ENCODE results near the gene ZMIZ1. TPM values are rescaled to one million over a fixed set of nuclear protein-coding genes. Genes with fewer than 3 reads are reported as not detected.

The ZMIZ1 gene
- total RNA-seq, 1 experiment from 2014 or later = 28.4 TPM

DNA sequence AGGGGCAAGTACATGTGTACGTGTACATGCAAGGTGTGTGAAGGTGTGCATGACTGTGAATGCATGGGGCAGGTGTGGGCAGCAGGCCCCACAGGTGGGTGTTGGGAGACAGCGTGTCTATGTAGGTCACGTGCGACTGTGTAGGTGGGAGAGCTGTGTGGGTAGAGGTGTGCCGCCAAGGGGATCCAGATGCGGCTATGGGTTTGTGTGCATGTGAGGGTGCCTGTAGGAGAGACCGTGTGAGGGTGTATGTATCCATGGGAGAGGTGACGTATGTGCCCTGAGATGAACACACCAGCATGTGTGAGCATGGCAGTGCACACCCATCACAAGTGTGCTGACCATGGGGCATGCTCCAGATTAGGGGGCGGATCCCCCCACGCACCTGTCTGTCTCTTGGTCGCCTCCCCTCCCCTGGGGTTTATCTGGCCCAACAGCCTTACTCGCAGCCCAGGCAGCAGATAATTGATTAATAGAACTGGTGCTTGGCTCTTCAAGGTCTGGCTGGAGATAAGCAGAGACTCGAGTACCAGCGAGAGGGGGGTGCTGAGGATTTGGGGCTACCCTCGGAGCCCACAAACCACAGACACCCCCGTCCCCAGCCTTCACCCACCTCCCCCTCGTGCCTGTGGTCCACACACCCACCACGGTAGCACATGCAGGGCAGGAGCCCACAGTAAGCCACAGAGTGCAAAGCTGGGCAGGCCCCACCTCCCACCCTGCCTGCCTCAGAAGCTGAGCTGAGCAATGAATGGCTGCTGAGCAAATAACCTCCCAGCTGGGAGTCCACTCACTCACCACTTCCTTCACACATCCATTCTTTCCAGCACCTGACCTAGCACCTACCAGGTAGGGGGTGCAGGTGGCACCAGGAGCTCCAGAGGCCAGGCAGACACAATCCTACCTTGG lies 41.4 kb upstream of the ZMIZ1 start:
- TF ChIP-seq CEBPB (IDR thresholded peaks at IDR 0.05; ENCODE audit: low read depth) (no peak), EZH2 (IDR thresholded peaks at IDR 0.05) (no peak)
- Histone ChIP-seq H2AFZ (ENCODE audit: low read depth, low read length, poor library complexity, severe bottlenecking) (no peak overlapping the region), H3K9me3 (ENCODE audit: control insufficient read depth in 1 of 2, insufficient read depth in 1 of 2, low read depth in 1 of 2, low read length in 2 of 2) (no peaks in the 10 kb centered on the region), H3K4me1 (ENCODE audit: control insufficient read depth in 1 of 2, insufficient read depth in 2 of 2, low read length in 2 of 2) (peaks cover 0 to 7% of the 10 kb centered on the region in 2 experiments; a peak in 2 of 4 replicates), H3K79me2 (ENCODE audit: insufficient read depth, low read length) (no peaks in the 10 kb centered on the region), H3K27me3 (ENCODE audit: insufficient read depth, low read length) (no peaks in the 10 kb centered on the region), H3K9me2 (ENCODE audit: insufficient read depth) (no peaks in the 10 kb centered on the region), H3K27ac (ENCODE audit: low read depth, low read length) (no peak overlapping the region), H3K9ac (ENCODE audit: low read length) (no peak overlapping the region), H3K36me3 (ENCODE audit: control insufficient read depth in 1 of 2, insufficient read depth in 2 of 2, low read length in 2 of 2) (no peaks in the 10 kb centered on the region), H4K20me1 (ENCODE audit: insufficient read depth) (no peaks in the 10 kb centered on the region), H3K4me3 (replicated peaks in 1 of 2; ENCODE audit: low read depth in 1 of 2, low read length in 2 of 2) (no peak overlapping the region), H3K4me2 (ENCODE audit: low read length) (no peak overlapping the region)
- POLR2A ChIA-PET = no interaction called here
- ATAC-seq (no peak), DNase-seq (ENCODE audit: low read depth, low spot score) (no peak)
- RAD21 ChIA-PET (ENCODE audit: low non-redundant PET in 1 of 2, low total read pairs in 2 of 2, uncharacterized antibody in 2 of 2, unreplicated experiment in 2 of 2) = no interaction called here
- intact Hi-C loops (cut with micrococcal nuclease) = no loop called here
- no TSS peak for BruUV-seq (replicated peaks)
- CTCF ChIA-PET = no interaction called here

DNA sequence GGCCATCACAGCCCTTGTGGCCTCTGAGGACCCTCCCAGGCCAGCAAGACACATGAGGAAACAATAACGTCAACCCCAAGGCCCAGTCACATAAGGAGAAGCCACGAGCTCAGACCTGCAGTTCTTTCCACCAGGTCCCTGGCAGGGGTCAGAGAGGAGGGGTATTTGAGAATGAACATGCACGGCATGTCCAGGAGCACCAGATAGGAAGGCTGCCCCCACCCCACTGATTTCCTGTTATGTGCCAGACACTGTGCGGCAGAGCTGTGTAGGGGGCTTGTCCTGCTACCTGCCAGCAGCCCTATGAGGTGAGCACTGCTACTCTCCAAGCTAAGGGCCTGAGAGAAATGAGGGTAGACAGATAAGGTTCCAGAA lies 40.7 kb upstream of the ZMIZ1 start:
- Histone ChIP-seq H3K4me1 (ENCODE audit: control insufficient read depth in 1 of 2, insufficient read depth in 2 of 2, low read length in 2 of 2) (peaks cover 0 to under 1% of the 10 kb centered on the region in 2 experiments; a peak in 1 of 4 replicates), H3K27me3 (ENCODE audit: insufficient read depth, low read length) (no peaks in the 10 kb centered on the region), H3K27ac (ENCODE audit: low read depth, low read length) (no peak overlapping the region), H3K4me3 (replicated peaks in 1 of 2; ENCODE audit: low read depth in 1 of 2, low read length in 2 of 2) (no peak overlapping the region), H2AFZ (ENCODE audit: low read depth, low read length, poor library complexity, severe bottlenecking) (no peak overlapping the region), H3K79me2 (ENCODE audit: insufficient read depth, low read length) (no peaks in the 10 kb centered on the region), H3K4me2 (ENCODE audit: low read length) (no peak overlapping the region), H3K9ac (ENCODE audit: low read length) (no peak overlapping the region), H4K20me1 (ENCODE audit: insufficient read depth) (no peaks in the 10 kb centered on the region), H3K9me3 (ENCODE audit: control insufficient read depth in 1 of 2, insufficient read depth in 1 of 2, low read depth in 1 of 2, low read length in 2 of 2) (no peaks in the 10 kb centered on the region), H3K36me3 (ENCODE audit: control insufficient read depth in 1 of 2, insufficient read depth in 2 of 2, low read length in 2 of 2) (no peaks in the 10 kb centered on the region), H3K9me2 (ENCODE audit: insufficient read depth) (no peaks in the 10 kb centered on the region)
- no TSS peak for BruUV-seq (replicated peaks)
- intact Hi-C loops (cut with micrococcal nuclease) = no loop called here
- DNase-seq (ENCODE audit: low read depth, low spot score) (no peak), ATAC-seq (no peak)
- CTCF ChIA-PET = no interaction called here
- no peak for TF ChIP-seq EGR1 (IDR thresholded peaks at IDR 0.05; ENCODE audit: low read depth)
- no peak for TF ChIP-seq POLR2A (IDR thresholded peaks at IDR 0.05; ENCODE audit: borderline replicate concordance, extremely low read depth, insufficient read depth, insufficient read length)
- TF ChIP-seq, protein P1, sequence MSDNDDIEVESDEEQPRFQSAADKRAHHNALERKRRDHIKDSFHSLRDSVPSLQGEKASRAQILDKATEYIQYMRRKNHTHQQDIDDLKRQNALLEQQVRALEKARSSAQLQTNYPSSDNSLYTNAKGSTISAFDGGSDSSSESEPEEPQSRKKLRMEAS (IDR thresholded peaks at IDR 0.05) = no peak
- no peak for TF ChIP-seq SRF (IDR thresholded peaks at IDR 0.05; ENCODE audit: low read depth)
- no peak for TF ChIP-seq FOSL1 (IDR thresholded peaks at IDR 0.05; ENCODE audit: low read depth)
- TF ChIP-seq POLR2AphosphoS5 (IDR thresholded peaks at IDR 0.05; ENCODE audit: low read depth, low read length) = no peak
- no peak for TF ChIP-seq RAD21 (IDR thresholded peaks at IDR 0.05; ENCODE audit: low read depth)
- TF ChIP-seq, protein P2, sequence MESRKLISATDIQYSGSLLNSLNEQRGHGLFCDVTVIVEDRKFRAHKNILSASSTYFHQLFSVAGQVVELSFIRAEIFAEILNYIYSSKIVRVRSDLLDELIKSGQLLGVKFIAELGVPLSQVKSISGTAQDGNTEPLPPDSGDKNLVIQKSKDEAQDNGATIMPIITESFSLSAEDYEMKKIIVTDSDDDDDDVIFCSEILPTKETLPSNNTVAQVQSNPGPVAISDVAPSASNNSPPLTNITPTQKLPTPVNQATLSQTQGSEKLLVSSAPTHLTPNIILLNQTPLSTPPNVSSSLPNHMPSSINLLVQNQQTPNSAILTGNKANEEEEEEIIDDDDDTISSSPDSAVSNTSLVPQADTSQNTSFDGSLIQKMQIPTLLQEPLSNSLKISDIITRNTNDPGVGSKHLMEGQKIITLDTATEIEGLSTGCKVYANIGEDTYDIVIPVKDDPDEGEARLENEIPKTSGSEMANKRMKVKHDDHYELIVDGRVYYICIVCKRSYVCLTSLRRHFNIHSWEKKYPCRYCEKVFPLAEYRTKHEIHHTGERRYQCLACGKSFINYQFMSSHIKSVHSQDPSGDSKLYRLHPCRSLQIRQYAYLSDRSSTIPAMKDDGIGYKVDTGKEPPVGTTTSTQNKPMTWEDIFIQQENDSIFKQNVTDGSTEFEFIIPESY (IDR thresholded peaks at IDR 0.05; ENCODE audit: extremely low read depth, insufficient replicate concordance, low read length) = no peak
- TF ChIP-seq, protein P3, sequence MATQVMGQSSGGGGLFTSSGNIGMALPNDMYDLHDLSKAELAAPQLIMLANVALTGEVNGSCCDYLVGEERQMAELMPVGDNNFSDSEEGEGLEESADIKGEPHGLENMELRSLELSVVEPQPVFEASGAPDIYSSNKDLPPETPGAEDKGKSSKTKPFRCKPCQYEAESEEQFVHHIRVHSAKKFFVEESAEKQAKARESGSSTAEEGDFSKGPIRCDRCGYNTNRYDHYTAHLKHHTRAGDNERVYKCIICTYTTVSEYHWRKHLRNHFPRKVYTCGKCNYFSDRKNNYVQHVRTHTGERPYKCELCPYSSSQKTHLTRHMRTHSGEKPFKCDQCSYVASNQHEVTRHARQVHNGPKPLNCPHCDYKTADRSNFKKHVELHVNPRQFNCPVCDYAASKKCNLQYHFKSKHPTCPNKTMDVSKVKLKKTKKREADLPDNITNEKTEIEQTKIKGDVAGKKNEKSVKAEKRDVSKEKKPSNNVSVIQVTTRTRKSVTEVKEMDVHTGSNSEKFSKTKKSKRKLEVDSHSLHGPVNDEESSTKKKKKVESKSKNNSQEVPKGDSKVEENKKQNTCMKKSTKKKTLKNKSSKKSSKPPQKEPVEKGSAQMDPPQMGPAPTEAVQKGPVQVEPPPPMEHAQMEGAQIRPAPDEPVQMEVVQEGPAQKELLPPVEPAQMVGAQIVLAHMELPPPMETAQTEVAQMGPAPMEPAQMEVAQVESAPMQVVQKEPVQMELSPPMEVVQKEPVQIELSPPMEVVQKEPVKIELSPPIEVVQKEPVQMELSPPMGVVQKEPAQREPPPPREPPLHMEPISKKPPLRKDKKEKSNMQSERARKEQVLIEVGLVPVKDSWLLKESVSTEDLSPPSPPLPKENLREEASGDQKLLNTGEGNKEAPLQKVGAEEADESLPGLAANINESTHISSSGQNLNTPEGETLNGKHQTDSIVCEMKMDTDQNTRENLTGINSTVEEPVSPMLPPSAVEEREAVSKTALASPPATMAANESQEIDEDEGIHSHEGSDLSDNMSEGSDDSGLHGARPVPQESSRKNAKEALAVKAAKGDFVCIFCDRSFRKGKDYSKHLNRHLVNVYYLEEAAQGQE (IDR thresholded peaks at IDR 0.05; ENCODE audit: low read depth) = no peak
- RAD21 ChIA-PET (ENCODE audit: low non-redundant PET in 1 of 2, low total read pairs in 2 of 2, uncharacterized antibody in 2 of 2, unreplicated experiment in 2 of 2) = no interaction called here
- POLR2A ChIA-PET = no interaction called here
